Activated CD8-positive, alpha-beta memory T cell treated with anti-CD3 and anti-CD28 coated beads for 4 hours (primary cell): ENCODE data around the gene VAV2.

ENCODE experiments used
- DNase-seq, 2 donors: peaks; one replicate each; pipeline ENCODE4 v3.0.0-alpha.2; 2020; ENCODE audit warnings: low read depth in 2 of 2

Gene VAV2

DNA sequence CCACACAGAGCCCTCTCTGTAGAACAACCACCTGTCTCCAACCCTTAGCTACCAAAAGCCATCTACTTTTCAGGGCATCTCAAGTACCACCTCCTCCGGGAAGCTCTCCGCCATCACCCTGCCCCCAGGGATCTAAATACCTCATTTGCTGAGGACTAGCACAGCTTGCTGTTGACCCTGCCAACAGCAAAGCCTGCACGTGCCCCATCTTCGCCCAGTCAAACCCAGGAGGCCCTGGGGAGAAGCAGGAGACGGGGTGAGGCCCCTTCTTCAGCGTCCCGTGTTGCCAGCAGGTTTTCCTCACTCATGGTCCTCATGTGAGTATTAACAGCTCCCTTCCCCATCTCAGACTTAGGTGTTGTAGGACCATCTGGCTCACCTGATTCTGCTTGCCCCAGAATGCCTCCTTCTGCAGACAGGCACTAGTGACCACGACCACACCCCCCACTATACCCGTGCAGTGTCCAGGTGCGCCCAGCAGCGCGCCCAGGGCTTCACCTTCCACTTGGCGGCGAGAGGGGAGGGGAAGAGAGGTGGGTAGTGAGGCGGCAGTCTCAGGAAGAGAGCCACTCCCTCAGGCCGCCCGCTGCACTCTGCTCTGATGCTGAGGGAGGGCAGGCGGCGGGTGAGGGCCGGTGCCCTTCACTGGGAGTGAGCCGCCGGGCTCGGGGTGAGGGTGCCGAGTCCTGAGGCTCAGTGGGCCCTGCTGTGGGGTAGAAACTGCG is 11.1 kb downstream of the VAV2 start:
- DNase-seq: no peak

DNA sequence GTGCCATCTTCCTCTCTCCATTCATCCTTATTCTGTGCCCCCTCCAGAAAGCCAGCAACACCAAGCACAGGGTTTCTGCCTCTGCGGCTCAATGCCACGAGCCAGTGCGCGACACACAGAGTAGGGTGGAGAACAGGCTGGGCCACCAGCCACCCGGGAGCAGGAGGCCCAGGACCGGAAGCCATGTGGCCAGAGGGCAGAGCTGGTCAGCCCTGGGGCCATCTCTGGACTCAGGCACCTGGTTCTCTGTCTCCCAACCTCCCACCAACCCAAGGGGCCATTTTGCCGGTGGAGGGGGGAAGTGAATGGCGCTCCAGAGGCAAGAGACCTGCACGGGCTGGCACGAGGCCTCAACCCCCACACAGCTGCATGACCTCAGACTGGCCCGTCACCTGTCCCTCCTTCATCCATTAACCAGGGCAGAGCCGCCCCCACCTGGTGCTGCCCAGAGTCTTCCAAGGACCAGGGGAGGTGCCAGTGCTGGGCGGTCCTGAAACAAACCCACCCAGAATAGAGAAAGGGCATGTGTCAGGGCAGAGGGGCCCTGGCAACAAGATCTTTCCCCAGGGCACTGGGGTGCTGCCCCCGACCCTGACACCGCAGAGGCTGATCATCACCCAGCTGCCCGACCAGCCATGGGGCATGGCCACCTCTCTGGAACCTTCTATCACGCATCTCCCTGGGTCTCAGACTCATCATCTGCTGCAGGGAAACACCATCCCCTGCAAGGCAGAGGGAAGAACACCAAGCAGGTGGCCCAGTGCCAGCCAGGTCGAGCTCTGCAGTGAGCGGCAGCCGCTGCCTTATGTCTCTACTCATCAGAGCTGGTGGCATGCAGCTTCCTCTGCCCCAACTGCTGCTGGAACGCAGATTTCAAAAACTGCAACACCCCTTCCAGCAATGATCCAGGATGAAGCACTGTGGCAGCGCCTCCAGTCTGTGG is 11.9 kb downstream of the VAV2 start:
- DNase-seq: no peak

DNA sequence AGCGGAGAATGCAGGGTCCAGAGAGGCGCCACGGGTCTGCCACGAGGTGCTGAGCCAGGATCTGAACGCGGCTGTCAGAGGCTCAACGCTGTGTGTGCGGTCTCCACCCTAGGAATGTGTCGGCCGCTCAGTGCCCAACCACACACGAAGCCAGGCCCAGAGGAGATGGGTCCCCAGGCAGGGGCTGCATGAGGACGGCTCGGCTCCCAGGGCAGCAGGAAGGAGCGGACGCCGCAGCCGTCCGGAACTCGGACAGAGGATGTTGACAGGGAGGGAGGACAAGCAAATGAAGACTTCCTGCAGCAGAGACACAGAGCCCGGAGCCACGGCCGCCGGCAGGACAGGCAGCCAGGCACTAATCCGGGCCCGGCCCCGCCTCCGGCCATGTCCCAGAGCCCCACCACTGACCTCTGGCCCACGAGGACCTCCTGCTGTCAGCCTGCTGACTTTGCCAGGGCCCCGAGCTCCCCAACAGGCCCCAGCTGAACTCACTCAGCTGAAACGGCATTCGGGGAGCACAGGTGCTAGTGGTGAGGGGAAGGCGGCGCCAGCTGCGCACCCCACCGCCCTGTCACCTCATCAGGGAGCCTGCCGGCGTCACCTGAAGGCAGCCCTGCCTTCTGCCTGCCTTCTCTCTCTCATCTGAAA is 12.7 kb downstream of the VAV2 start:
- no peak for DNase-seq

DNA sequence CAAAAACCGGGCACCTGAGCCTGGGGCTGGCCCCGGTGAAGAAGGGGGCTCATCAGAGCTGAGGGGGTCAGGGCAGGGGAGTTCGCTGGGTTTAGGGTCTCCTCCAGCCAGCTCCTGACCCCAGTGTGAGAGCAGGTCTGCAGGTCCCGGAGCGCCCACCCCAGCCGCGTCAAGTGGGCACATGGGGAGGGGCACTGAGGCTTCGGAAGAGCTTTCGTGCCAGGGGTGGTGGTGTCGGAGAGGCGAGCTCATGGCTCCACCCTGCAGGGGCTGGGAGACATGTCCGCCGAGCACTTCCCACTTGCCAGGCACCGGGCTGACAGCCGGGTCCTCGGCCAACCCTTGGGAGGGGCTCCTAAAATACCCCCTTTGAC is 13.2 kb downstream of the VAV2 start:
- DNase-seq: no peak

DNA sequence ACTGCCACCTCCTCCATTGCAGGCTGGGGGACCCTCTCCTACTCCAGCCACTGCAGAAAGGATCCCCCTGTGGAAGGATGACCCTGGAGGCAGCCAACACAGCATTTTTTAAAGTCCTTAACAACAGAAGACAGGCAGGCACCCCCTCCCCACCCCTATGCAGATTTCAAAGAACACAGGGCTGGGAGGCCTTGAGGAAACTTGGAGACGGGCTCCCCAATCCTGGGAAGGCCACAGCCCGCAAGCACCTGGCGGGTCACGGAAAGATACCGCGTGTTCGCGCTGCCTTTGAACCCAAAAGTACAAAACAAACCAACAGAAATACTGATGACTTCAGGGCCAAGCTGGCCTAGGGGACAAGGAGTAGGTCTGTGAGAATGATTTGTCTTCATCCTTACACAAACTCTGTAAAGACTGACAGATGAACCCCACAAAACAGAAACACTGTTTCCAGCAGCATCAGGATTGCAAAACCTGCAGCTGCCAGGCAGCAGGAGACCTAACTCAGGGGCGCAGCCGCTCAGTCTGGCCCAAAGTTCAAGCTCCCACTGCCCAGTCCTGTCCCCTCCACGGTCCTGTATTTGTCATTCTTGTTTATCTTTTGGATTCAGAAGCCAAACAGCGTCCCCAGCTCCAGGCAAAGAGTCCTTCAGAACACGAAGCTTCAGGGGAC is 13.8 kb downstream of the VAV2 start:
- DNase-seq: no peak

DNA sequence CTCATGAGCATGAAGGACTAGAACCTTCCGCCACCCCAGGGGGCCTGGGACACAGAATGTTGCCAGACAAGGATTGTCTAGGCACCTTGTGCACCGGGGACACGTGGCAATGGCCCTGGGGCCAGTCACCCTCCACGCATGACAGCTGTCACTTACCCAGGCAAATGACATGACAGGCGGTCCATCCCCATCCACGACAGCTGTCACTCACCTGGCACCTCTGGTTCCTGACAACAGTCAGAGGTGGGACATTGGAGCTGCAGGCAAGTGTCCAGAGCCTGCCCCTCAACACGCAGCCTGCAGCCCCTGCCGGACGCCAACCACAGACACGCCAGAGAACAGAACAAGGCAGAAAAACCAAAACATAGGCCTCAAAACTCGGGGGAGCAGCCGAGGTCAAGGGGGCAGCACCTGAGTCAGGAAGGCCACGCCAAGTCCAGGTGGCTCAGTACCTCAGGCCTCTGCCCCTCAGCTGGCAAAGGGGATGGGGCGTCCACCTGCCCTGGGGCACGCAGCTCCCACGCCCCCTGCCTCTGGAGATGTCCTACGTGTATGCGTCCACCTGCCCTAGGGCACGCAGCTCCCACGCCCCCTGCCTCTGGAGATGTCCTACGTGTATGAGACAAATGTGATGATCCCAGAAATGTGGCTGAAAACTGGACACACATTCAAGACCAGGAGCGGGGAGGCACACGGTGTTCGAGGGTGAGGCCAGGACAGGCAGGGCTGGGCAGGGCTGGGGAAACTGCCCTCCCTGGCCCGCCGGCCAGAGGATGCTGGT is 14.5 kb downstream of the VAV2 start:
- DNase-seq: no peak

DNA sequence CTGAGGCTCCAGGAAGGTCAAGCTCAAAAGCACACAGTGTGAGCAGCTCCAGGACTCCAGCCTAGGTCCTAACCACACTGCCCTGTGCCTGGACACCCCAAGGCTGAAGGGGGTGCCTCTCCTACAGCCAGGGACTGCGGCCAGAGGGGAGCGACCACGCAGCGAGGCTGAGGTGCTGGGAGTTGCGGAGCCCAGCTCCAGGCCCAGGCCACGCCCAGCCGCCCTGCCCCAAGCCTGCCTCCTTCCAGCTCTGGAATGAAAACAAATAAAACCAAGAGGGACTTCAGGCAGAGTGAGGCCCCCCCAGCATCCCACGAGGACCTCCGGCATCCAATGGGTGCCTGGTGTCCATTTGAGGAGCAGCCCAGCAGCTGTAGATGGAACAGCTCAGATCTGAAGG is 15.2 kb downstream of the VAV2 start:
- no peak for DNase-seq

DNA sequence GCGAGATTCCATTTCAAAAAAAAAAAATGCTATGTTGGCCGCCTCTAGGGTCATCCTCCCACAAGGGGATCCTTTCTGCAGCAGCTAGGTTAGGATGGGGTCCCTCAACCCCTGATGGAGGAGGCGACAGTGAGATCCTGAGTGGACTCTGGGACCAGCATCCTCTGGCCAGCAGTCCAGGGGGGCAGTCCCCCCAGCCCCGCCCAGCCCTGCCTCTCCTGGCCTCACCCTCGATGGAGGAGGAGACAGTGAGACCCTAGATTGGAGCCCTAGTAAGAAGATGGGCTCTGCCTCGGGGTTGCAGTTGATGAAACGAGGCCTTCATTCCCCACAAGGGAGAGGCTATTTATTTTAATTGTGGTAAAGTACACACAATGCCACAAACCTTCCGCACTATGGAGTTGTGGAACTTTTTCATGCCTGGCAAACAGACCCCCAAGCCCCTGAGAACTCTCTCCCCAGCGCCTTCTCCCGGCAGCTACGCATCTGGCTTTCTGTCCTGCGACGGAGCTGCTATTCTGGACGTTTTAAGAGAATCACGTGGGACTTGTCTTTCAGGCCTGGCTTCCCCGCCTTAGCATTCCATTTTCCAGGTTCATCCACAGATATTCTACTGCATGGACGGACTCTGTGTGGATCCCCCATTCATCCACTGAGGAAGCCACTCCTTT is 15.8 kb downstream of the VAV2 start:
- no peak for DNase-seq

DNA sequence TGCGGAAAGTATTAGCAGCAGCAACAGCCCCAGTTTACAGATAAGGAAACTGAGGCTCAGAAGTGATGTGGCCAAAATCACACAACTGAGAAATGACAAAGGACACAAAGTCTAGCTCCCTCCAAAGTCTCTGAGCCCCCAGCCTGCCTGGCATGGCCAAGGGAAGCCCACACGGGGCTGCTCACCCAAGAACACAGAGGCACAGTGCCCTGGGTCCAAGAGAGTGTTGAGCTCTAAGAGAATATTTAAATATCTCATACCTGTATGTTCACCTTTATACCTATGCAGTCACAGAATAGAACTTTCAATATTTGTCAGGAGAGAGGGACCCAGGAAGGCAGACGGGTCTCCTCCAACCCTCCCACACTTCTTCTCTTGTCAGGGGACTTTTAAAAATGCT is 16.6 kb downstream of the VAV2 start:
- DNase-seq: no peak

DNA sequence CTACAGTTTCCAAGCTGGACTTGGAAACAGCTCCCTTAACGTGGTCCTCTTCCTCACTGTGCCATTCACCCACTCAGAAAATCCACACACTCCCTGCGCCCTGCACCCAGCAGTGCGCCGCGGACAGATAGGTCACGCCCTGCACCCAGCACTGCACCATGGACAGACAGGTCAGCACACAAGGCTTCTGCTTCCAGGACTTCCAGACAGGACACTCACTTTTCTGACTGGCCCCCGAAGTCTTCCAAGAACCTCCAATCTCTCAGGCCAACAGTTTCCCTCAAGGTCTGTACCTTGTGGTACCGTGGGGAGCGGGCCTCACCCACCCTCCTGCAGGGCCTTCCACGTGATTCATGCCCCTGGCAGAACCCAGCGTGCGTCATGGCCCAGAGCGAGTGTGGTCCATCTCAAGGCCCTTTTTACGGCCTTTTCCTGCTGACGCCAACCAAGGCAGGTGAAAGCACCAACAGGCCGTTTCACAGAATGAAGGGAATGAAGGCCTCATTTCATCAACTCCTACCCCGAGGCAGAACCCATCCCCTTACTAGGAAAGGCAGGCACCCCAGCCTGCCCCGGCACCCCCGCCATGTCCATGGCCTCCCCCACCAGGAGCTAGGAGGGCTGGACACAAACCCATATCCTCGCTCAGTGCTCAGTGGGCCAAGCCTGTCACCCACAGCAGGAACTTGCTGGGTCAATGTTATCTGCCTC is 17.3 kb downstream of the VAV2 start:
- DNase-seq: no peak

DNA sequence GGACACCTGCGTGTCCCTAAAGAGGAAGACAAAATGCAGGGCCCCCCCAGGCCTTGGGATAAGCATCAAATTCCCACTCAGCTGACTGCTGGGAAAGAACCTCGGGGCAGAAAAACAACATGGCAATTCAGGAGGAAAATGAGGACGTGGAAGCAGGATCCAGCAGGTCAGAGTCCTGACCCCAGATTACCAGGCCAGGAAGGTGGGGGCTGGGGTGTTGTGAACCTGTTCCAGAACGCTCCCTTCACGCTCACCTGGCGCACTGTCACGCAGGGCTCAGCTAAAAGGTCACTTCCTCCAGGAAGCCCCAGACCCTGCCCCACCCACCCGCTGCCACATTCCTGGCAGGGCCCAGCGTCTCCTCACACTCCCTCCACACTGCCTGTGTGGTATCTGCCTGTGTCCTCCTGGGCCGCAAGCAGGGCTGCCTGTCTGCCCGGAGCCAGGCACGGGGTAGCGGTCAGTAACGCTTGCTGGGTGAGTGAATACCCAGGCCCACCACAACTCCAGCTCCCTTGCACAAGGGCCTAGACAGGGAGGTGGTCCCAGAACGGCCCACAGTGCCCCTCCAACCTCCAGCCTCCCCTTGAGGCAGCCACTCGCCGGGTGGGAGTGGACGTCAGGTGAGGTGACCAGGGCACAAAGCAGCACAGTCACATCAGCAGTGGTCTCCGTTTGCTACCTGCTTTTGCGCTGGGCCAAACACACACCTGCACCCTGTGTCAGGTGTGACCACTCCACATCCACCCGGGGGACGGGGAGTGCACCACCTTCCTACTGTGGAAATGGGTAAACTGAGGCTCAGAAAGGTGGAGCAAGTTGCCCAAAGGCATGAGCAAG is 18.1 kb downstream of the VAV2 start:
- DNase-seq: no peak

DNA sequence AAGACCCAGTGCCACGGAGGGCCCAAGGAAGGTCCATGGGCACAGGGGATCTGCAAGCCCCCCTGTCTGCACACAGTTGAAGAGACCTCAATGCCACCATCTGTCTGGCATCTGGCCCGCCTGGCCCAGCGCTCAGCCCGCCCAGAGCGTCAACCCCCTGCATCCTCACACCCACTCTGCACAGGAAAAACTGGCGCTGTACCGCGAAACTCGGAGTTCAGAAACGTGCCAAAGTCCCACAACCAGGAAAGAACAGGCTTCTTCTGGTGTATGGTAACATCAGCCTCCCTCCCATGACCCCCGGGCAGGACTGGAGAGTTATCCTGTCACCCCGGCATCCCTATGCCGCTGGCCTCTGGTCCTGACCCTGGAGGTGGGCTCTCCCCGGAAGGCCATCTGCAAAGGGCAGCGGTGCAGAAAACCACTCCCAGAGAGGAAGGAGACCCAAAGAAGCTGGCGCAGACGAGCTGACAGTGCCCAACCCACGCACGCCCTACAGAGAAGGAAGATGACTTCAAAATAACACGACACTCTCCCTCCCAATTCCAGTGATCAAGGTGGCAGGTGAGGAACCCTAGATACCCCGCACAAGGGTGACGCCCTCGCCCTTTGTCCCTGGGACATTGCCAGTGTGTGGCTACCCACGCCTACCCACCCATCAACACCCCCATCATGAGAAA is 18.9 kb downstream of the VAV2 start:
- DNase-seq: no peak

DNA sequence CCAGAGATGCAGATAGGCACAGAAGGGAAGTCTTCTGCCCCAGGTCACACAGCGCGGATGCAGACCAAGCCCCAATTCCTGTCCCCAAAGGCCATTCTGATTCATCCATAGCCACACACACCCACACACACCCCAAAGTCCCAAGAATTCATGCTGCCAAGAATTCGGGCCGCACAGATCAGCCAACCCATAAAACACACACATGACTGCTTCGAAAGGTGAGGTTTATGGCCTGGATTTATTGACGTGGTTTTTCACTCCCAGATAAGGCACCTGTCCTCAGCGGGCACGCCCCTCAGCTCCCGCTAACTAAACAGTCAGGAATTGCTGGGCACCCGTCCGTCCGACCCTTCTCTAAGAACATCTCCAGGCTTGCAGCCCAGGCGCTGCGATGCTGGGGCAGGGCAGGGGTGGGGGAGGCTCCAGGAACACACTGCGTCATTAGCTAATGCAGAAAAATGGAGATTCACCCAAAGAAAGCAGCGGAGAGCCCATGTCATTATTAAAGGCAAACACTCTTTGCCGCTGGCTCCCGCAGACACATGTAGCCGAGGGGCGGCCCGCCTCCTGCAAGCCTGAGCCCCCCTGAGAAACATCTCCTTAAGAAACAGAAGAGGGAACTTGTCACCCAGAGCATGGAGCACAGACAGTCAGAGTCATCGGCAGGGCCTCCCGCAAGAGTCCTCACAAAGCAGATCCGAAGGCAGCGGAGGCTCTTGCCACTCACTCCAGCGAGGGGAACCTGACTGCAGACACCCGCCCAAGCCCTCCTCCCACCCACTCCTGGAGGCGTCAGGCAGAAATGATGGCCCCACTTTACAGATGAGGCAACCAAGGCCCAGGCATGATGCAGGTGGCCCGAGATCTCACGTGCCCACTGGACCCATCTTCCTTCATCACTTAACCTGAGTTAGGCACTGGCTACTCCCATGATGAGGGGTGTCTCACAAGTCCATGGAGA is 19.9 kb downstream of the VAV2 start:
- no peak for DNase-seq

DNA sequence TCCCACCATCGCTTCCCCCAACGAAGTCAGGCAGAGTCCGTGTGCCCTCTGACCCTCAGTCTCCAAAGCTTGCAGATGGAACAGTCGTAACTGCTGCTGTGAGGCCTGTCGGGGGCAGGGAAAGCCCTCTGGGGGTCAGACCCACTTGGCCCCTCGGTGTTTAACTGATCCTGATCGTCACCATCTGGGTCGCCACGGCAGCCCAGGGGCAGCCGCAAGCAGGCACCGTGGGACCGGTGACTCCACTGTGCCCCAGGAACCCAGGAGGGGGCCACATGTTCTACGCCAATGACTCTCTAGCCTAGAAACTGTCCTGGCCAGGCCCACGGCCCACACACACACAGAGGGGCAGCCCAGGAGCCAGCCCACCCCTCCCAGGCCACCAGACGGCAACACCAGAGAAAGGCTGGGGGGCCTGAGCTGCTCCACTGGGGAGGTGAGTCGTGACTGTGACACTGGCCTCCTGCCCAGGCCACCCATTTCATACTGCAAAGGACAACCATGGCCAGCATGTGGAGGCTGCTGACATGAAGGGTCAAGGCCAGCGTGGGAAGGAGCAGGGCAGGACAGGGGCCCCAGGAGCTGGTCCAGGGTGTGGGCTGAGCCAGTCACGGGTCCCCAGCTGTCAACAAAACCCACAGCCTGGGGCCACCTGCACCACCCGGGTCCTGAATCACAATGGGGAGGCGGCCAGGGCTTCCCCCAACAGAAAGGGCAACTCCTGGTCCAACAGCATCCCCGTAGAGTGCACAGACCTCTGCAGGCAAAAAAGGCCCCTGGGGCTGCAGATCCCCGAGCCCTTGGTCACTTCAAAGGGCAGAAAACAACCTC is 20.8 kb downstream of the VAV2 start:
- no peak for DNase-seq

DNA sequence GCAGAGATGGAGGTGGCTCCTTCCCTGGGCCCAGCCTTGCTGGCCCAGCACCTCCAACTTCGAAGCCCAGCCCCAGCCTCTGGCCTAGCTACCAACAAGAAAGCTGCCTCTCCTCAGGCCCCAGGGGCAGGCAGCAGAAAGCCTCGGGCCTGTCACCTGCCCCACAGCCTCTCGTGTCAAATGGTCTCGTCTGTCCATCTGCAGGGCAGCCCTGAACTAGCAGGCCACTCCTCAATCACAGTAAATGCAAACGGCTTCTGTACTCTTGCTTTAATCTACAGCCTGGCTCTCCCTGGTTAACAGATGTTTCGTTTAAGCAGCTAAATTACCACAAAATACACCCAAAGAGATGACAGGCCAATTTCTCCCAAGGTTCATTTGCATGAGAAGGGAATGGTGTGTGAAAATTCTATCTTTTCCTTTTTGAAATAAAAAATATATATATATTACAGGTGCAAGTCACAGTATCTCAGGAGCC is 21.5 kb downstream of the VAV2 start:
- no peak for DNase-seq
